ENCODE measurements around the gene LRRC7. TPM values are rescaled to one million over a fixed set of nuclear protein-coding genes. Genes with fewer than 3 reads are reported as not detected.

The LRRC7 gene
- total and polyA plus RNA-seq, 2 experiments from 2014 or later = 0.99 to 1.8 TPM

GRCh38 chr1:70033266-70033873 is 465.6 kb downstream of the LRRC7 start:
- Histone ChIP-seq H3K9me2 (replicated peaks; ENCODE audit: insufficient read depth) (no peaks in the 10 kb centered on the region), H3K4me3 (no peak overlapping the region), H3K27ac (no peak overlapping the region), H2AFZ (no peak overlapping the region), H3K4me1 (ENCODE audit: insufficient read depth) (no peaks in the 10 kb centered on the region), H4K20me1 (ENCODE audit: insufficient read depth, poor library complexity, severe bottlenecking) (no peaks in the 10 kb centered on the region), H3K27me3 (no peaks in the 10 kb centered on the region), H3K4me2 (no peak overlapping the region), H3K9me3 (ENCODE audit: low read depth) (no peaks in the 10 kb centered on the region), H3K79me2 (no peaks in the 10 kb centered on the region), H3K36me3 (replicated peaks; ENCODE audit: insufficient read depth, low read depth) (no peaks in the 10 kb centered on the region)
- WGBS (ENCODE audit: low lambda C conversion rate, missing lambda C conversion rate) = 90% methylated on average over 5 of the region's 5 CpGs
- TF ChIP-seq EZH2phosphoT487 (IDR thresholded peaks at IDR 0.05; ENCODE audit: low read depth, severe bottlenecking, unreplicated experiment) (no peak), EZH2 (IDR thresholded peaks at IDR 0.05; ENCODE audit: borderline replicate concordance) (no peak), CTCF (IDR thresholded peaks at IDR 0.05; ENCODE audit: poor library complexity) (no peak)
- DNase-seq (ENCODE audit: low spot score) = no peak

- H4K20me1 ChIP-seq (ENCODE audit: insufficient read depth, poor library complexity, severe bottlenecking) = no peaks in the 10 kb centered on the region
- H3K4me3 ChIP-seq = no peak overlapping the region
- no peak overlapping the region for H3K4me2 ChIP-seq
- H3K9me3 ChIP-seq (ENCODE audit: low read depth) = no peaks in the 10 kb centered on the region
- no peak for DNase-seq (ENCODE audit: low spot score)
- no peak overlapping the region for H3K27ac ChIP-seq
- H3K9me2 ChIP-seq (replicated peaks; ENCODE audit: insufficient read depth) = no peaks in the 10 kb centered on the region
- TF ChIP-seq EZH2 (IDR thresholded peaks at IDR 0.05; ENCODE audit: borderline replicate concordance) = no peak
- TF ChIP-seq EZH2phosphoT487 (IDR thresholded peaks at IDR 0.05; ENCODE audit: low read depth, severe bottlenecking, unreplicated experiment) = no peak
- no peak for TF ChIP-seq CTCF (IDR thresholded peaks at IDR 0.05; ENCODE audit: poor library complexity)
- H3K79me2 ChIP-seq = no peaks in the 10 kb centered on the region
- no peaks in the 10 kb centered on the region for H3K4me1 ChIP-seq (ENCODE audit: insufficient read depth)
- no peak overlapping the region for H2AFZ ChIP-seq
- no peaks in the 10 kb centered on the region for H3K27me3 ChIP-seq
- no peaks in the 10 kb centered on the region for H3K36me3 ChIP-seq (replicated peaks; ENCODE audit: insufficient read depth, low read depth)
Measured at GRCh38 chr1:70033936-70034335, 466.2 kb downstream of the LRRC7 start.

- H4K20me1 ChIP-seq (ENCODE audit: insufficient read depth, poor library complexity, severe bottlenecking) = no peaks in the 10 kb centered on the region
- H3K4me1 ChIP-seq (ENCODE audit: insufficient read depth) = no peaks in the 10 kb centered on the region
- no peak overlapping the region for H3K27ac ChIP-seq
- peak; percentile 26 for TF ChIP-seq CTCF (IDR thresholded peaks at IDR 0.05; ENCODE audit: poor library complexity)
- TF ChIP-seq EZH2 (IDR thresholded peaks at IDR 0.05; ENCODE audit: borderline replicate concordance) = no peak
- TF ChIP-seq EZH2phosphoT487 (IDR thresholded peaks at IDR 0.05; ENCODE audit: low read depth, severe bottlenecking, unreplicated experiment) = no peak
- H3K9me2 ChIP-seq (replicated peaks; ENCODE audit: insufficient read depth) = no peaks in the 10 kb centered on the region
- no peaks in the 10 kb centered on the region for H3K9me3 ChIP-seq (ENCODE audit: low read depth)
- peak; percentile 30 for DNase-seq (ENCODE audit: low spot score)
- no peaks in the 10 kb centered on the region for H3K27me3 ChIP-seq
- no peak overlapping the region for H3K4me2 ChIP-seq
- H3K79me2 ChIP-seq = no peaks in the 10 kb centered on the region
- H3K4me3 ChIP-seq = no peak overlapping the region
- WGBS (ENCODE audit: low lambda C conversion rate, missing lambda C conversion rate) = 40% methylated on average over 3 of the region's 3 CpGs
- no peaks in the 10 kb centered on the region for H3K36me3 ChIP-seq (replicated peaks; ENCODE audit: insufficient read depth, low read depth)
- H2AFZ ChIP-seq = no peak overlapping the region
Measured at GRCh38 chr1:70034403-70034802, 466.7 kb downstream of the LRRC7 start.
